Measurements from ENCODE around the gene SEPHS2.

SEPHS2 gene

GRCh38 chr16:30443631-30444030, 2.0 kb downstream of the SEPHS2 start:
- H3K4me3 ChIP-seq (ENCODE audit: low read length) = no peak overlapping the region

GRCh38 chr16:30439720-30440348, 5.8 kb downstream of the SEPHS2 start:
- no peak overlapping the region for H3K4me3 ChIP-seq (ENCODE audit: low read length)
- DNase-seq (ENCODE audit: low read depth) = no peak

More at GRCh38 chr16:30443631-30444030, 2.0 kb downstream of the SEPHS2 start:
- DNase-seq (ENCODE audit: low read depth) = no peak
- no peak for TF ChIP-seq CTCF (IDR thresholded peaks at IDR 0.05; ENCODE audit: insufficient read depth, low read depth, low read length, missing control alignments)

GRCh38 chr16:30438835-30439234, 6.8 kb downstream of the SEPHS2 start:
- no peak overlapping the region for H3K4me3 ChIP-seq (ENCODE audit: low read length)
- no peak for DNase-seq (ENCODE audit: low read depth)
- no peak for TF ChIP-seq CTCF (IDR thresholded peaks at IDR 0.05; ENCODE audit: insufficient read depth, low read depth, low read length, missing control alignments)

More at GRCh38 chr16:30439720-30440348, 5.8 kb downstream of the SEPHS2 start:
- TF ChIP-seq CTCF (IDR thresholded peaks at IDR 0.05; ENCODE audit: insufficient read depth, low read depth, low read length, missing control alignments) = no peak

GRCh38 chr16:30437511-30438046, 8.1 kb downstream of the SEPHS2 start:
- TF ChIP-seq CTCF (IDR thresholded peaks at IDR 0.05; ENCODE audit: insufficient read depth, low read depth, low read length, missing control alignments) = no peak
- no peak for DNase-seq (ENCODE audit: low read depth)
- H3K4me3 ChIP-seq (ENCODE audit: low read length) = no peak overlapping the region

- peak; percentile 67 for DNase-seq (ENCODE audit: low read depth)
- TF ChIP-seq CTCF (IDR thresholded peaks at IDR 0.05; ENCODE audit: insufficient read depth, low read depth, low read length, missing control alignments) = no peak
- no peak overlapping the region for H3K4me3 ChIP-seq (ENCODE audit: low read length)
Observed at GRCh38 chr16:30434852-30435251, 10.8 kb downstream of the SEPHS2 start.

- H3K4me3 ChIP-seq (ENCODE audit: low read length) = no peak overlapping the region
- no peak for TF ChIP-seq CTCF (IDR thresholded peaks at IDR 0.05; ENCODE audit: insufficient read depth, low read depth, low read length, missing control alignments)
- no peak for DNase-seq (ENCODE audit: low read depth)
Observed at GRCh38 chr16:30430428-30430970, 15.2 kb downstream of the SEPHS2 start.

All from epithelial cell of esophagus (primary cell).